CD4-positive, alpha-beta T cell treated with Interleukin-10 for 1 hour (primary cell): Measurements from ENCODE around the gene ITPR2.
"Not testable (repeated sequence)": the region's sequence is repeated elsewhere in the genome, so short reads cannot be mapped to it uniquely, and the experiment has no call there.

Experiments
- DNase-seq: peaks from one replicate; pipeline ENCODE4 v3.0.0-alpha.2; 2020

Gene ITPR2

GRCh38 chr12:26327975-26328644 is 504.9 kb downstream of the ITPR2 start:
- no peak for DNase-seq

DNA sequence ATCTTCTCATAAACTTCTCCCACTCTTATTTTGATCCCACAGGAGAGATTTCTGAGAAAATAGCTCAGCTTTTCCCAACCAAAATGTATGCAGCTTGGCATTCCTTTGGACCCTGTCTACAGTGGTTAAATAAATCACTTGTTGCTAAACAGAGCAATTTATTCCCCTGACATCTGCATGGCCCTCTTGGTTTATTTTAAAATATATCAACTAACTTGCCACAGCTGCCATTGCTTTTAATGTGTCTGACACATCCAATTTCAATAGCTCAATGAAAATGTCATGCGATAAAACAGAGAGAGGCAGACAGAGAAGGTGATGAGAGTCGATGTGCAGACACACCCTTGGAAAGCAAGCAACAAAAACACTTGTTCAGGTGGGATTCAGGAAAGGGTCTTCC is 509.3 kb downstream of the ITPR2 start:
- no peak for DNase-seq

- DNase-seq, result no peak
These were observed 513.5 kb downstream of the ITPR2 start for GRCh38 chr12:26319511-26319910.

DNA sequence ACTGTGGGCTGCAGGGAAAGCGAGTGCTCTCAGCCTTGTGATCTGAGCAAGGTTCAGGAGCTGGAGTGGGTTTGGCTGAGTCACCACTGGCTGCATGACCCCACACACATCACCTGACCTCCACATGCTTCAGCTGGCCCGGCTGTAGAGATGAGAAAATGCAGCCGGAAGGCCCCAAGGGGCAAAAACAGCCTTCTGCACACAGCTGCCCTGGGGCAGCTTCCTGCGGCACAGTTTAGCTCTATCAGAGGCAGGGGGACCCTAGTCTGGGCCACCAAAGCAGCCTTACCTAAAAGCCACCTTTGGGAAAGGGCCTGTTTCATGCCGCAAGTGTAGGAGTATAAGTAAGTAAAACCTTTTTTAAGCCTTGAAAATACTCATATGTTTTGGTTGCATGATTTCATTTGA is 514.3 kb downstream of the ITPR2 start:
- no peak for DNase-seq

GRCh38 chr12:26317942-26318575 is 514.9 kb downstream of the ITPR2 start:
- DNase-seq, result no peak

- not testable (repeated sequence) for DNase-seq
These were observed 518.9 kb downstream of the ITPR2 start for GRCh38 chr12:26314103-26314502.

DNA sequence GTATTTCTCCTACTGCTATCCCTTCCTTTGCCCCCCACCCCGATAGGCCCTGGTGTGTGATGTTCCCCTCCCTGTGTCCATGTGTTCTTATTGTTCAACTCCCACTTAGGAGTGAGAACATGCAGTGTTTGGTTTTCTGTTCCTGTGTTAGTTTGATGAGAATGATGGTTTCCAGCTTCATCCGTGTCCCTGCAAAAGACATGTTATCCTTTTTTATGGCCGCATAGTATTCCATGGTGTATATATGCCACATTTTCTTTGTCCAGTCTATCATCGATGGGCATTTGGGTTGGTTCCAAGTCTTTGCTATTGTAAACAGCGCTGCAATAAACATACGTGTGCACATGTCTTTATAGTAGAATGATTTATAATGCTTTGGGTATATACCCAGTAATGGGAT is 522.5 kb downstream of the ITPR2 start:
- not testable (repeated sequence) for DNase-seq

DNA sequence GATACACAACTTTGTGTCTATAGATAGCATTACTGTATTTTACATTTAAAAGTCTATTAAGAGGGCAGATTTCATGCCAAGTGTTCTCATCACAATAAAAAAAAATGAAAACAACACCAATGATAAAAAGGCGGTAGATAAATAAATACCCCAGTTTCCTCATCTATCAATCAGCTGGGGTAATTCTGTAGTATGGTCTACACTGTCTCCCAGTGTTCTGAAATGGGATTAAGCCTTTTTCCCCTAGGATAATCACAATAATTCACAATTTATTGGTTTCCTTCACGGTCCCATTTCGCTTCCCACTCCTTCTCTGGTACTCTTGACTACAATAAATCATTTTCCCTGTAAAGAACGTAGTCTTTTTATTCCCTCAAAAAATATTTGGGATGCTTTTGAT is 523.4 kb downstream of the ITPR2 start:
- no peak for DNase-seq

- DNase-seq, result no peak
These were observed 528.7 kb downstream of the ITPR2 start for GRCh38 chr12:26304273-26304672.

DNA sequence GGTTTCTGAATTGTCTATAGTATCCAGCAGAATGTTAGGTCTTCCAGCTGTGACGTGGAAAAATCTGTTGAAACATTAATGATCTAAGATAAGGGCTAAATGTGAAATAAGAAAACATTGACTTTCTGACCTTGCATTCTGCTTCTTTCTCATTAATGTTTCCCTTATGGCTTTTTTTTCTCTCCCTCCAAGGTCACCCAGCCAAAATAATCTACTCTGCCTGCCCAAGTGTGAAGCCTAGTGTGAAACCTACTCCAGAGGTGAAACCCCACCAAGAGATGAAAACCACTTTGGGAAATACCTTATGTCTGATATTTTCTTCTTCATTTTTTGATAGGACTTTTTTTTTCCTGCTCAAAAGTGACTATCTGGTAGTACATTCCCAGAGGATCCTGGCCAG is 529.6 kb downstream of the ITPR2 start:
- DNase-seq, result no peak

DNA sequence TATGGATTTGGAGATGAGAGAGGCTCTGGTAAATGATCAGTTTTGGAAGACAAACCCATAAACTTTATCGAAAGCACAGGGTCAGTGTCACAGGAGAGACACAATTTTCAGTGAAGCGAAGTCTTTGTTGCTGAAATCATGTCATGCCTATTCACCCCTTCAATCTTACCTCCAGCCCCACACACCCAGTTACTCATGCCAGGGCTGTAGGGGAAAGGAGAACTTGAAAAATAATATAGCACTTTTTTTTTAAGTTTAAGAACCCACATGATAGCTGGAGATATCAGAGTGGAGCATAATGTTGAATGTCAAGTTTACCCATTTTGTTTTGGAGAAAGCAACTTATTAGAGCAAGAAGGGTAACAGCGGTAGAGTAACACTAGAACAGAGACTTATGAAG is 530.2 kb downstream of the ITPR2 start:
- no peak for DNase-seq

DNA sequence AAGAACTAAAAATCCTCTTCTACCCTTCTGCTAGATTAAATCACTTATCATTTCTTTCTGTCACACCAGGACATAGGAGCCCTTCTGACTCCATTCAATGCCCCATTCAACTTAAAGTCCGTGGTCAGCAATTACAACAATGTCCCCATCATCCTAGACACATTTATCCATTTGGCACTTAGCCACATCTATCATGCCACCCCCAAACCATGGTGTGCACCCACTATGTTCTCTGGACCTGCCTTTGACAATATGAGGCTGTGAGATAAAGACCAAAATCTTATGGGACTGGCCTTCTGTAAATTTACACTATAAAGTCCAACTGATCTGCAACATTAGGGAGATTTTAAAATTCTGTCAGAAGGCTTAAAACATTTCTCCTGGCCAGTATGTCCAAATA is 533.2 kb downstream of the ITPR2 start:
- DNase-seq, result no peak

DNA sequence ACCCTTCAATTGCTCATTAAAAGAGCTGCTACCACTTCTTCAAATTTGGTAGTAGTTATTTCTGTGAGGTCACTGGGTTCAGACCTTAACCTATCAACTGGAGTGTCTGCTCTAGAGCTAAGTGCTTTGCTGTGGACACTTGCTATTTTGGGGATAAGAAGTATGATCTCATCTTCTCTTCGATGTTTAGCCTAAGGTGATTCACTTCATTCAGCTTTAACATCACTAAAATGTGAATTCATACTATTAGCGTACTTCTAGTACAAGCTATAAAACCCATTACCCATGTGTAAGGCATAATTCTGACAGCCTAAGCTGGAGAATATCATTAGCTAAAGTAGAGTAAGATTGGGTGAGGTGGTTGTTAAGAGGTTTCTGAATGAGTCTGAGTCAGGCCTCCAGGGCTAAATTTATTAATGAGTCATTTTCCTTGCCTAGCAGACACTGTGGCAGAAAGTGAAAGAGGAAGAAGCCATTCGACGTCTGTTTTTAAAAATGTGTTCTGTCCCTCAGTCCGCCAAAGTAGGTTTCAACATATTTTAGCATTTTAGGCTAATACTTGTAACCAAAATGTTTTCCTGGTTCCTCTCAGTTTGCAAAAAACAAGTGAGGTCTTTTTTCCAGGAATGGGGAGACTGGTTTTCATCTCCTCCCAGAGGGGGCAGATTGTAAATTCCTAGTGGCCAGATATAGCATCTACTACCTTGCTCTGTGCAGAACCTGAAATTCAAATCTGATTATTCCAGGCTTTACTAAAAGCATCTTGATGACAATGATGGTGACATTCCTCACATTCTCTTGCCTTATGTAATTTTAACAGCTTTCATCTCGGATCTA is 534.0 kb downstream of the ITPR2 start:
- DNase-seq, result peak; percentile 38

DNA sequence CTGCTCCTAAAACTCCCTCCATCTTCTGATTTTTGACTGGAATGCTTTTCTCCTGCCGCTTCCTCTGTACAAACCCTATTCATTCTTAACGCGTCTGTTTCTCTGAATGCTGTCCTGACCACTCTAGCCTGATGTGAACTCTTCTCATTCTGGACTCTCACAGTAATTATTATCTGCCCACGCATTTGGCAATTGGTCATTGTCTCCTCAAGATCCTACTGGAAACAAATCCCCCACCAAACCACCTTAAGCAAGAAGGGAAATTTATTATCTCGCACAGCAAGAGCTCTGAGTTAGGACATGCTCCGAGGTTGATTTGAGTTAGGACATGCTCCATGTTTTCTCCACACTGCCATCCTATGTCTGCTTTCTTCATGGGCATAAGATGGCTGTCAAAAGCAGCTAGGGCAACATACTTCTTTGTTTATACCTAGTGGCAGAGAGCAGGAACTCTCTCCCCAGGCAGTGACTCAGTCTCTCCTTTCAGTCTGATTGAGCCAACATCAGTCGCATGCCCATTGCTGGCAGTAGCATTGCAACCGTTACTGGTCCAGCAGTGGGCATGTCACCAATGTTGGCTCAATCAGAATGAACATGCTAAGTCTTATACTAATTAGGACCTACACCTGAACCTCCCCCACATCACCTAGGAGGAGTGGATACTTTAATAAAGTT is 535.5 kb downstream of the ITPR2 start:
- no peak for DNase-seq

DNA sequence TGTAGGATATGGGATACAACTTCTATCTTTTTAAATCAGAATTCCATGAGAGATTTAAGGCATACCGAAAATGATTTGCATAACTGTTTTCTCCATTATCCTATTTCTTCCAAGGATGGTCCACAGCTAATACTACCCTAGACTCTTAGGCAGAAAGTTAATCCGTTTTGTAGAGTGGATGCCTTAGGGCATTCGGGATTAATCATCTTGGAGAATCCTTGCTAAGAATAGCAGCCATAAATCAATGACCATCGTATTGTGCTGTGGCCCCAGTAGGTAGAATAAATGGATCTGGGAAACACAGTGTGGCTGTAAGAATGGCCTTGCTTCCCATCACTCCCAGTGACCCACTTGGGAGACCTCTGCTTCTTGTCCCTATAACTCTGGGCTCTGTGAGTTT is 538.0 kb downstream of the ITPR2 start:
- no peak for DNase-seq

- no peak for DNase-seq
These were observed 539.4 kb downstream of the ITPR2 start for GRCh38 chr12:26293612-26294011.

- DNase-seq, result no peak
These were observed 540.4 kb downstream of the ITPR2 start for GRCh38 chr12:26292596-26292995.

- DNase-seq, result no peak
These were observed 542.4 kb downstream of the ITPR2 start for GRCh38 chr12:26290565-26290964.

DNA sequence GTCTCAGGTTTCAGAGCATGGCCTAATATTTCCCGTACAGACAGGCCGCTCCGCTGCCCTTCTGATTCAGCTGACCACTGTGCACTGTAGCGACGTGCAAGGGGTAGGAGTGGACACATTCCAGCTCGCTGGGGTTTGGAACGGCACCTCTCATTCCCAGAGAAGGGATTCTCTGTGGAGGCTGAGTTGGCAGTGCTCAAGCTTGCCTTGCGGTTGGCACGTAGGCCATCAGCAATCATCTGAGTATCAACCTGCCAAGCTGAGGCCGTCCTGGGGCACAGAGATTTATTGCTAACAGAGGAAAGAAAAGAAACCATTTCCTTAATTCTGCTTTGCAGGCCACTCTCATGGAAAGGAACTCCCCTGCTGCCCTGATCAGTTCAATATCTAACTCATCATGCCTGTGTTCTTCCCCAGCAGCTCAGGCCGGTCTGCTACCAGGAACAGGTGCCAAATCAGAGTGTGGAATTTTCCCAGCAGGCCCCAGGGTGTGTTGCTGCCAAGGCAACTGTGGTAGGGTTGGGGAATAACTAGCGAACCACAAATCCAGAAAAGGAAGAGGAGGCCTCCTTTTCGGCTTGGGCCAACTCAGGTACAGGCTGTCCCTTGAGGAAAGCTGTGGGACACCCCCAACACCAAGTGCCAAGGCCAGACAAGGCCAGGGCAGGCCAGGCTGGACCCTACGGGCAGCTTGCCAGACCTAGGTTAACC is 545.2 kb downstream of the ITPR2 start:
- DNase-seq, result no peak
